Measurements from ENCODE around the gene MYOF. TPM values are rescaled to one million over a fixed set of nuclear protein-coding genes. Genes with fewer than 3 reads are reported as not detected.
"Not testable (repeated sequence)": the region's sequence is repeated elsewhere in the genome, so short reads cannot be mapped to it uniquely, and the experiment has no call there.

The MYOF gene
- total RNA-seq, 3 donors from 2014 or later, result 55.0 to 90.7 (median 85.5) TPM

GRCh38 chr10:93367664-93368063 lies 114.5 kb downstream of the MYOF start:
- TF ChIP-seq CTCF (IDR thresholded peaks at IDR 0.05), result no peak
- ATAC-seq, result no peak
- no peaks in the 10 kb centered on the region for H3K36me3 ChIP-seq (ENCODE audit: low read depth)
- DNase-seq, result no peak
- no peaks in the 10 kb centered on the region for H3K4me1 ChIP-seq (ENCODE audit: low read depth)
- no peak overlapping the region for H3K4me3 ChIP-seq
- no peaks in the 10 kb centered on the region for H3K9me3 ChIP-seq
- intact Hi-C loops (cut with DNase I, micrococcal nuclease), result no loop called here

- intact Hi-C loops (cut with DNase I, micrococcal nuclease), result no loop called here
- no peak for TF ChIP-seq CTCF (IDR thresholded peaks at IDR 0.05)
- no peaks in the 10 kb centered on the region for H3K36me3 ChIP-seq (ENCODE audit: low read depth)
- DNase-seq (no peak), ATAC-seq (no peak)
- no peaks in the 10 kb centered on the region for H3K9me3 ChIP-seq
- H3K4me1 ChIP-seq (ENCODE audit: low read depth), result no peaks in the 10 kb centered on the region
- H3K4me3 ChIP-seq, result no peak overlapping the region
Observed at GRCh38 chr10:93364966-93365365, 117.2 kb downstream of the MYOF start.

- H3K9me3 ChIP-seq, result no peaks in the 10 kb centered on the region
- ATAC-seq (peak; percentile 32), DNase-seq (peak in 2 of 3 donors; percentile 7 to 65)
- H3K36me3 ChIP-seq (ENCODE audit: low read depth), result no peaks in the 10 kb centered on the region
- intact Hi-C loops (cut with DNase I, micrococcal nuclease), result no loop called here
- H3K4me3 ChIP-seq, result no peak overlapping the region
- no peak for TF ChIP-seq CTCF (IDR thresholded peaks at IDR 0.05)
- no peaks in the 10 kb centered on the region for H3K4me1 ChIP-seq (ENCODE audit: low read depth)
Observed at GRCh38 chr10:93363891-93364648, 118.1 kb downstream of the MYOF start.

- not testable (repeated sequence) for ATAC-seq
Observed at GRCh38 chr10:93358398-93358797, 123.7 kb downstream of the MYOF start.

GRCh38 chr10:93357680-93358079 lies 124.5 kb downstream of the MYOF start:
- Histone ChIP-seq H3K4me1 (ENCODE audit: low read depth) (no peaks in the 10 kb centered on the region), H3K9me3 (no peaks in the 10 kb centered on the region), H3K4me3 (no peak overlapping the region), H3K36me3 (ENCODE audit: low read depth) (no peaks in the 10 kb centered on the region)
- intact Hi-C loops (cut with DNase I, micrococcal nuclease), result loop anchor here in 1 of 2 donors (10.0 kb wide), 1 partner anchor 283 kb away; the partner anchor contains the start of gene CYP26A1
- DNase-seq (peak in 1 of 3 donors; percentile 17), ATAC-seq (peak; percentile 71)
- no peak for TF ChIP-seq CTCF (IDR thresholded peaks at IDR 0.05)

More at GRCh38 chr10:93358398-93358797, 123.7 kb downstream of the MYOF start:
- DNase-seq; H3K36me3 ChIP-seq (ENCODE audit: low read depth); H3K9me3 ChIP-seq; H3K4me1 ChIP-seq (ENCODE audit: low read depth); H3K4me3 ChIP-seq: not testable (repeated sequence)
- intact Hi-C loops (cut with DNase I, micrococcal nuclease), result loop anchor here in 1 of 2 donors (10.0 kb wide), 1 partner anchor 284 kb away; the partner anchor contains the start of gene CYP26A1

GRCh38 chr10:93356516-93356915 lies 125.6 kb downstream of the MYOF start:
- TF ChIP-seq CTCF (IDR thresholded peaks at IDR 0.05), result no peak
- Histone ChIP-seq H3K9me3 (no peaks in the 10 kb centered on the region), H3K4me1 (ENCODE audit: low read depth) (no peaks in the 10 kb centered on the region), H3K36me3 (ENCODE audit: low read depth) (no peaks in the 10 kb centered on the region), H3K4me3 (no peak overlapping the region)
- intact Hi-C loops (cut with DNase I, micrococcal nuclease), result loop anchor here in 1 of 2 donors (10.0 kb wide), 1 partner anchor 282 kb away; the partner anchor contains the start of gene CYP26A1
- DNase-seq (no peak), ATAC-seq (no peak)
